Measurements from ENCODE around the gene FECH. TPM values are rescaled to one million over a fixed set of nuclear protein-coding genes. Genes with fewer than 3 reads are reported as not detected.

Gene FECH
- total and polyA plus RNA-seq, 10 of the 15 experiments (the other 5 are each of a cell fraction or from before 2014, with no cell fraction given): 9.9 to 50.0 (median 30.1) TPM

- TF ChIP-seq TARDBP (IDR thresholded peaks at IDR 0.05; ENCODE audit: borderline replicate concordance) (no peak), EP300 (IDR thresholded peaks at IDR 0.05; ENCODE audit: borderline replicate concordance in 1 of 2, control insufficient read depth in 1 of 2, low read depth in 2 of 2, low read length in 2 of 2) (no peak), NR2F1 (conservative IDR thresholded peaks at IDR 0.05) (no peak), RB1 (IDR thresholded peaks at IDR 0.05; ENCODE audit: borderline replicate concordance) (no peak), SMARCA5 (IDR thresholded peaks at IDR 0.05) (no peak), PBX3 (IDR thresholded peaks at IDR 0.05; ENCODE audit: insufficient replicate concordance, low read depth, low read length) (no peak), IRF3 (IDR thresholded peaks at IDR 0.05) (no peak), KLF5 (IDR thresholded peaks at IDR 0.05; ENCODE audit: partially characterized antibody) (no peak), SREBF1 (IDR thresholded peaks at IDR 0.05; ENCODE audit: low read length) (no peak), YY1 (IDR thresholded peaks at IDR 0.05; ENCODE audit: low read depth, low read length) (no peak), STAT1 (conservative IDR thresholded peaks at IDR 0.05) (no peak), ZBTB33 (IDR thresholded peaks at IDR 0.05) (no peak), CREB1 (IDR thresholded peaks at IDR 0.05; ENCODE audit: low read depth) (no peak), MXI1 (IDR thresholded peaks at IDR 0.05; ENCODE audit: low read depth, low read length) (no peak)
- TF ChIP-seq, protein P1, sequence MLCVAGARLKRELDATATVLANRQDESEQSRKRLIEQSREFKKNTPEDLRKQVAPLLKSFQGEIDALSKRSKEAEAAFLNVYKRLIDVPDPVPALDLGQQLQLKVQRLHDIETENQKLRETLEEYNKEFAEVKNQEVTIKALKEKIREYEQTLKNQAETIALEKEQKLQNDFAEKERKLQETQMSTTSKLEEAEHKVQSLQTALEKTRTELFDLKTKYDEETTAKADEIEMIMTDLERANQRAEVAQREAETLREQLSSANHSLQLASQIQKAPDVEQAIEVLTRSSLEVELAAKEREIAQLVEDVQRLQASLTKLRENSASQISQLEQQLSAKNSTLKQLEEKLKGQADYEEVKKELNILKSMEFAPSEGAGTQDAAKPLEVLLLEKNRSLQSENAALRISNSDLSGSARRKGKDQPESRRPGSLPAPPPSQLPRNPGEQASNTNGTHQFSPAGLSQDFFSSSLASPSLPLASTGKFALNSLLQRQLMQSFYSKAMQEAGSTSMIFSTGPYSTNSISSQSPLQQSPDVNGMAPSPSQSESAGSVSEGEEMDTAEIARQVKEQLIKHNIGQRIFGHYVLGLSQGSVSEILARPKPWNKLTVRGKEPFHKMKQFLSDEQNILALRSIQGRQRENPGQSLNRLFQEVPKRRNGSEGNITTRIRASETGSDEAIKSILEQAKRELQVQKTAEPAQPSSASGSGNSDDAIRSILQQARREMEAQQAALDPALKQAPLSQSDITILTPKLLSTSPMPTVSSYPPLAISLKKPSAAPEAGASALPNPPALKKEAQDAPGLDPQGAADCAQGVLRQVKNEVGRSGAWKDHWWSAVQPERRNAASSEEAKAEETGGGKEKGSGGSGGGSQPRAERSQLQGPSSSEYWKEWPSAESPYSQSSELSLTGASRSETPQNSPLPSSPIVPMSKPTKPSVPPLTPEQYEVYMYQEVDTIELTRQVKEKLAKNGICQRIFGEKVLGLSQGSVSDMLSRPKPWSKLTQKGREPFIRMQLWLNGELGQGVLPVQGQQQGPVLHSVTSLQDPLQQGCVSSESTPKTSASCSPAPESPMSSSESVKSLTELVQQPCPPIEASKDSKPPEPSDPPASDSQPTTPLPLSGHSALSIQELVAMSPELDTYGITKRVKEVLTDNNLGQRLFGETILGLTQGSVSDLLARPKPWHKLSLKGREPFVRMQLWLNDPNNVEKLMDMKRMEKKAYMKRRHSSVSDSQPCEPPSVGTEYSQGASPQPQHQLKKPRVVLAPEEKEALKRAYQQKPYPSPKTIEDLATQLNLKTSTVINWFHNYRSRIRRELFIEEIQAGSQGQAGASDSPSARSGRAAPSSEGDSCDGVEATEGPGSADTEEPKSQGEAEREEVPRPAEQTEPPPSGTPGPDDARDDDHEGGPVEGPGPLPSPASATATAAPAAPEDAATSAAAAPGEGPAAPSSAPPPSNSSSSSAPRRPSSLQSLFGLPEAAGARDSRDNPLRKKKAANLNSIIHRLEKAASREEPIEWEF (IDR thresholded peaks at IDR 0.05; ENCODE audit: insufficient replicate concordance, low read depth, low read length): no peak
- TF ChIP-seq, protein P2, sequence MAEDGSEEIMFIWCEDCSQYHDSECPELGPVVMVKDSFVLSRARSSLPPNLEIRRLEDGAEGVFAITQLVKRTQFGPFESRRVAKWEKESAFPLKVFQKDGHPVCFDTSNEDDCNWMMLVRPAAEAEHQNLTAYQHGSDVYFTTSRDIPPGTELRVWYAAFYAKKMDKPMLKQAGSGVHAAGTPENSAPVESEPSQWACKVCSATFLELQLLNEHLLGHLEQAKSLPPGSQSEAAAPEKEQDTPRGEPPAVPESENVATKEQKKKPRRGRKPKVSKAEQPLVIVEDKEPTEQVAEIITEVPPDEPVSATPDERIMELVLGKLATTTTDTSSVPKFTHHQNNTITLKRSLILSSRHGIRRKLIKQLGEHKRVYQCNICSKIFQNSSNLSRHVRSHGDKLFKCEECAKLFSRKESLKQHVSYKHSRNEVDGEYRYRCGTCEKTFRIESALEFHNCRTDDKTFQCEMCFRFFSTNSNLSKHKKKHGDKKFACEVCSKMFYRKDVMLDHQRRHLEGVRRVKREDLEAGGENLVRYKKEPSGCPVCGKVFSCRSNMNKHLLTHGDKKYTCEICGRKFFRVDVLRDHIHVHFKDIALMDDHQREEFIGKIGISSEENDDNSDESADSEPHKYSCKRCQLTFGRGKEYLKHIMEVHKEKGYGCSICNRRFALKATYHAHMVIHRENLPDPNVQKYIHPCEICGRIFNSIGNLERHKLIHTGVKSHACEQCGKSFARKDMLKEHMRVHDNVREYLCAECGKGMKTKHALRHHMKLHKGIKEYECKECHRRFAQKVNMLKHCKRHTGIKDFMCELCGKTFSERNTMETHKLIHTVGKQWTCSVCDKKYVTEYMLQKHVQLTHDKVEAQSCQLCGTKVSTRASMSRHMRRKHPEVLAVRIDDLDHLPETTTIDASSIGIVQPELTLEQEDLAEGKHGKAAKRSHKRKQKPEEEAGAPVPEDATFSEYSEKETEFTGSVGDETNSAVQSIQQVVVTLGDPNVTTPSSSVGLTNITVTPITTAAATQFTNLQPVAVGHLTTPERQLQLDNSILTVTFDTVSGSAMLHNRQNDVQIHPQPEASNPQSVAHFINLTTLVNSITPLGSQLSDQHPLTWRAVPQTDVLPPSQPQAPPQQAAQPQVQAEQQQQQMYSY (CRISPR knock-in tag; IDR thresholded peaks at IDR 0.05): no peak
These were observed 41.4 kb downstream of the FECH start (continued) for GRCh38 chr18:57544936-57545660.

Data from GM12878 (cell line).